IMR-90 (cell line): ENCODE measurements around the gene IFNA17. TPM values are rescaled to one million over a fixed set of nuclear protein-coding genes. Genes with fewer than 3 reads are reported as not detected.

ENCODE experiments used
- ATAC-seq: fragments of 200-7000 bp; cut with Tn5 transposase; 2 replicates; pipeline ENCODE4 v1.9.1; 2020; ENCODE audit warnings: low read depth, mild to moderate bottlenecking, moderate library complexity
- BruUV-seq: library from RNA; stranded (reverse); fragments of 400-500 nt; replicated peaks from 2 replicates; lab custom pipeline; 2021; lab: Mats Ljungman, UMichigan
- CTCF ChIA-PET: fragments of 300-600 bp; formaldehyde crosslinking; extraction: SDS; loops from one replicate; lab custom pipeline; 2021; ENCODE audit warnings: antibody characterized with exemption; lab: Yijun Ruan, JAX
- POLR2A ChIA-PET: fragments of 300-600 bp; sonication (Branson Sonifier 250); formaldehyde crosslinking; loops from one replicate; lab custom pipeline; 2022; ENCODE audit warnings: antibody characterized with exemption; ENCODE audit not compliant: unreplicated experiment; lab: Charles Lee
- DNase-seq: peaks from one replicate; pipeline ENCODE4 v3.0.0; 2013
- H2AFZ ChIP-seq: replicated peaks from 2 replicates; pipeline ENCODE3; 2013; ENCODE audit warnings: low read length, mild to moderate bottlenecking; ENCODE audit not compliant: poor library complexity
- H2AK5ac ChIP-seq: 2 replicates; pipeline ENCODE4 v1.6.1; 2013; ENCODE audit warnings: low read depth, low read length, inconsistent platforms
- H2AK9ac ChIP-seq: replicated peaks from 2 replicates; pipeline ENCODE3; 2013; ENCODE audit warnings: mild to moderate bottlenecking, low read depth, low read length, moderate library complexity; ENCODE audit not compliant: poor library complexity
- H2BK120ac ChIP-seq: 2 replicates; pipeline ENCODE4 v1.6.1; 2013; ENCODE audit warnings: low read depth, low read length, inconsistent platforms
- H2BK15ac ChIP-seq: 3 replicates; pipeline ENCODE4 v1.6.1; 2013; ENCODE audit warnings: low read depth, low read length, inconsistent platforms
- H2BK20ac ChIP-seq: 2 replicates; pipeline ENCODE4 v1.6.1; 2013; ENCODE audit warnings: low read depth, mild to moderate bottlenecking, inconsistent platforms, low read length, moderate library complexity
- H2BK5ac ChIP-seq: 2 replicates; pipeline ENCODE4 v1.6.1; 2013; ENCODE audit warnings: mild to moderate bottlenecking, low read depth, low read length, inconsistent platforms; ENCODE audit not compliant: poor library complexity, severe bottlenecking
- H3K14ac ChIP-seq: replicated peaks from 2 replicates; pipeline ENCODE4 v1.6.1; 2013; ENCODE audit warnings: low read depth, low read length, inconsistent platforms
- H3K18ac ChIP-seq: 2 replicates; pipeline ENCODE4 v1.6.1; 2013; ENCODE audit warnings: low read depth, low read length, control low read depth
- H3K23ac ChIP-seq: 2 replicates; pipeline ENCODE4 v1.6.1; 2013; ENCODE audit warnings: low read depth, low read length, inconsistent platforms
- H3K27ac ChIP-seq: 2 replicates; pipeline ENCODE4 v1.5.1; 2013; ENCODE audit warnings: mild to moderate bottlenecking, control low read depth, low read length; ENCODE audit not compliant: insufficient read depth
- H3K27me3 ChIP-seq: 2 replicates; pipeline ENCODE4 v1.6.1; 2013; ENCODE audit warnings: low read length; ENCODE audit not compliant: control insufficient read depth, insufficient read depth
- H3K36me3 ChIP-seq: 2 replicates; pipeline ENCODE4 v1.6.1; 2013; ENCODE audit warnings: low read length, mixed read lengths; ENCODE audit not compliant: control insufficient read depth, insufficient read depth
- H3K4ac ChIP-seq: 2 replicates; pipeline ENCODE4 v1.6.1; 2013; ENCODE audit warnings: low read depth, low read length, inconsistent platforms
- H3K4me1 ChIP-seq: 2 replicates; pipeline ENCODE4 v1.6.1; 2013; ENCODE audit warnings: low read length, mixed read lengths; ENCODE audit not compliant: control insufficient read depth, insufficient read depth
- H3K4me2 ChIP-seq: 2 replicates; pipeline ENCODE4 v1.6.1; 2013; ENCODE audit warnings: low read depth, mild to moderate bottlenecking, control low read depth, low read length, moderate library complexity
- H3K4me3 ChIP-seq: 2 replicates; pipeline ENCODE4 v1.5.1; 2013; ENCODE audit warnings: low read depth, mild to moderate bottlenecking, control low read depth, low read length, moderate library complexity; ENCODE audit not compliant: insufficient read depth
- H3K56ac ChIP-seq: 2 replicates; pipeline ENCODE4 v1.6.1; 2013; ENCODE audit warnings: low read length, inconsistent platforms; ENCODE audit not compliant: insufficient read depth; ENCODE audit errors: extremely low read depth
- H3K79me1 ChIP-seq, 2 experiments: 2 replicates each; pipeline ENCODE4 v1.6.1; 2013; ENCODE audit warnings: low read length in 2 of 2, inconsistent platforms in 1 of 2, low read depth in 1 of 2
- H3K9ac ChIP-seq: 2 replicates; pipeline ENCODE4 v1.6.1; 2013; ENCODE audit warnings: low read depth, low read length, control low read depth
- H3K9me1 ChIP-seq: 2 replicates; pipeline ENCODE4 v1.6.1; 2013; ENCODE audit warnings: low read length, inconsistent platforms; ENCODE audit not compliant: insufficient read depth
- H3K9me3 ChIP-seq: 2 replicates; pipeline ENCODE4 v1.6.1; 2013; ENCODE audit warnings: low read length; ENCODE audit not compliant: control insufficient read depth, insufficient read depth
- H4K20me1 ChIP-seq: 2 replicates; pipeline ENCODE4 v1.6.1; 2013; ENCODE audit warnings: low read length, inconsistent platforms; ENCODE audit not compliant: insufficient read depth
- H4K5ac ChIP-seq: 2 replicates; pipeline ENCODE4 v1.6.1; 2013; ENCODE audit warnings: mild to moderate bottlenecking, low read depth, low read length, control low read depth
- H4K8ac ChIP-seq, 2 experiments: 2 replicates each; pipeline ENCODE4 v1.6.1; 2013; ENCODE audit warnings: low read depth in 2 of 2, low read length in 2 of 2, control low read depth in 1 of 2, inconsistent platforms in 1 of 2
- H4K91ac ChIP-seq: 2 replicates; pipeline ENCODE4 v1.6.1; 2013; ENCODE audit warnings: low read depth, low read length, inconsistent platforms; ENCODE audit not compliant: insufficient read depth
- BHLHE40 ChIP-seq: fragments of 150-350 bp; IDR thresholded peaks from 2 replicates; pipeline ENCODE4 v1.6.1; 2016; ENCODE audit warnings: mild to moderate bottlenecking, low read depth, low read length
- CEBPB ChIP-seq: IDR thresholded peaks from 2 replicates; pipeline ENCODE4 v1.6.1; 2012; ENCODE audit warnings: low read depth, low read length, improper control_type of control experiment
- CHD1 ChIP-seq: IDR thresholded peaks from 2 replicates; pipeline ENCODE4 v1.6.1; 2012; ENCODE audit warnings: low read depth, low read length, improper control_type of control experiment
- CTCF ChIP-seq: conservative IDR thresholded peaks from 2 replicates; pipeline ENCODE4 v1.5.1; 2012; ENCODE audit warnings: mild to moderate bottlenecking, low read depth, low read length, improper control_type of control experiment
- MAZ ChIP-seq: IDR thresholded peaks from 2 replicates; pipeline ENCODE4 v1.6.1; 2012; ENCODE audit warnings: low read depth, mild to moderate bottlenecking, low read length, improper control_type of control experiment, moderate library complexity, borderline replicate concordance
- NFE2L2 ChIP-seq: fragments of 150-350 bp; IDR thresholded peaks from 2 replicates; pipeline ENCODE4 v1.6.1; 2016; ENCODE audit warnings: low read depth, mild to moderate bottlenecking, low read length
- RAD21 ChIP-seq: IDR thresholded peaks from 2 replicates; pipeline ENCODE4 v1.6.1; 2012; ENCODE audit warnings: low read length, improper control_type of control experiment
- RCOR1 ChIP-seq: IDR thresholded peaks from 2 replicates; pipeline ENCODE4 v1.6.1; 2012; ENCODE audit warnings: mild to moderate bottlenecking, low read length, improper control_type of control experiment; ENCODE audit not compliant: insufficient replicate concordance
- WGBS, 2 experiments: methylation state at CpG; one replicate each; pipeline versions ENCODE4 v1.1.5 to v1.1.7; 2013; ENCODE audit warnings: missing lambda C conversion rate in 2 of 2; ENCODE audit not compliant: insufficient read length in 1 of 2; ENCODE audit errors: extremely low coverage in 2 of 2; 5-methylcytosine and 5-hydroxymethylcytosine counted together
- dilution Hi-C: fragments of 300-500 bp; cut with HindIII; formaldehyde crosslinking; loops from one replicate; pipeline ENCODE4 v1.14.3; 2018; ENCODE audit warnings: low sequenced_read_pairs; ENCODE audit not compliant: unreplicated experiment
- in situ Hi-C: fragments of 300-500 bp; cut with MboI; formaldehyde crosslinking; loops from 3 replicates; pipeline ENCODE4 v1.14.3; 2019; ENCODE audit warnings: low sequenced_read_pairs, inconsistent platforms, mixed read lengths
- intact Hi-C: fragments of 100-400 bp; cut with micrococcal nuclease; formaldehyde crosslinking; loops from 2 replicates; pipeline ENCODE4 v1.10.0; 2022
- polyA plus RNA-seq, 3 experiments: library from polyadenylated mRNA; depleted of rRNA; stranded (reverse); fragments of >200 nt; gene quantifications; 2 replicates each; pipeline ENCODE4 v1.2.3, GENCODE V29; 2012; ENCODE audit warnings: low replicate concordance in 1 of 3
- total RNA-seq: library from RNA; depleted of rRNA; stranded (reverse); fragments of >200 nt; gene quantifications from 2 replicates; pipeline ENCODE4 v1.2.3, GENCODE V29; 2012
- TF ChIP-seq, protein P1 (sequence below): fragments of 150-350 bp; IDR thresholded peaks from 2 replicates; pipeline ENCODE4 v1.6.1; 2016; ENCODE audit warnings: low read depth, mild to moderate bottlenecking, low read length, moderate library complexity, borderline replicate concordance

The IFNA17 gene
- total and polyA plus RNA-seq, 2 of the 4 experiments (the other 2 are of a cell fraction): not detected

DNA sequence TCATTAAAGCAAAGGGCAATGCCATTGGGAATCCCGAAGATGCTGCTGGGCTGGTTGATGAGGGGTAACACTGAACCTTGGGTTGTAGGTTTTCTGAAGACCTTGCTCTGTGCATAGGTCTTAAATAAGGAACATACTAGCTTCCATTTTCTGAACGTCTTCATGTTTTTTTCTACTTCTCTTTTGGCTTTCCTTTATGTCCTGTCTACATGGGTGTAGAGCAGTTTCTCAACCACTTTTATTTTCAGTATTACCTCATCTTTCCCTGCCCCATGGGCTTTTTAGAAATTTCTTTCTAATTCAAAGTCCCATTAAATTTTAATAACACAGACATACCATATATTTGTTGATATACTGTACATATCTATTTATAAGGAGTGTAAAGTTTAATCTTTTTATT is 11.9 kb upstream of the IFNA17 start, which contains the start of gene IFNA14:
Gene IFNA14, minus strand, starts transcription at position 95 of the 400 bp plus-strand sequence. Its CDS starts 70 bp downstream, at position 25.
- H3K14ac ChIP-seq: no peak within 1 kb of the TSS
- no peak within 1 kb of the TSS for H4K91ac ChIP-seq
- no peak within 1 kb of the TSS for H2AFZ ChIP-seq
- H3K79me1 ChIP-seq: no peaks in the 10 kb centered on the region
- DNase-seq (no peak), ATAC-seq (no peak)
- no CpG with 5 or more reads among the region's 2 CpGs for WGBS, 2 experiments
- no peak within 1 kb of the TSS for H2BK15ac ChIP-seq
- no peak within 1 kb of the TSS for H3K4me3 ChIP-seq
- no peak within 1 kb of the TSS for H2BK120ac ChIP-seq
- no peak within 1 kb of the TSS for H3K18ac ChIP-seq
- TF ChIP-seq NFE2L2 (no peak), BHLHE40 (no peak), RAD21 (no peak), CHD1 (no peak), CEBPB (no peak), RCOR1 (no peak), CTCF (no peak), MAZ (no peak)
- TF ChIP-seq, protein P1, sequence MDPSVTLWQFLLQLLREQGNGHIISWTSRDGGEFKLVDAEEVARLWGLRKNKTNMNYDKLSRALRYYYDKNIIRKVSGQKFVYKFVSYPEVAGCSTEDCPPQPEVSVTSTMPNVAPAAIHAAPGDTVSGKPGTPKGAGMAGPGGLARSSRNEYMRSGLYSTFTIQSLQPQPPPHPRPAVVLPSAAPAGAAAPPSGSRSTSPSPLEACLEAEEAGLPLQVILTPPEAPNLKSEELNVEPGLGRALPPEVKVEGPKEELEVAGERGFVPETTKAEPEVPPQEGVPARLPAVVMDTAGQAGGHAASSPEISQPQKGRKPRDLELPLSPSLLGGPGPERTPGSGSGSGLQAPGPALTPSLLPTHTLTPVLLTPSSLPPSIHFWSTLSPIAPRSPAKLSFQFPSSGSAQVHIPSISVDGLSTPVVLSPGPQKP: no peak
- H4K8ac ChIP-seq: no peak within 1 kb of the TSS
- BruUV-seq: no TSS peak
- H3K56ac ChIP-seq: no peak within 1 kb of the TSS
- H4K5ac ChIP-seq: no peak within 1 kb of the TSS
- intact Hi-C loops (loop anchor here (5.0 kb wide), 1 partner anchor 212 kb away; no protein-coding TSS in a partner anchor), dilution Hi-C loops (no loop called here), in situ Hi-C loops (no loop called here)
- H2BK5ac ChIP-seq: no peak within 1 kb of the TSS
- no peaks in the 10 kb centered on the region for H3K4me1 ChIP-seq
- H3K27ac ChIP-seq: no peak within 1 kb of the TSS
- no peak within 1 kb of the TSS for H3K9ac ChIP-seq
- no peak within 1 kb of the TSS for H3K23ac ChIP-seq
- H3K4ac ChIP-seq: no peak within 1 kb of the TSS
- H4K20me1 ChIP-seq: no peaks in the 10 kb centered on the region
- H2AK9ac ChIP-seq: no peak within 1 kb of the TSS
- no peaks in the 10 kb centered on the region for H3K36me3 ChIP-seq
- no peak within 1 kb of the TSS for H3K4me2 ChIP-seq
- H3K27me3 ChIP-seq: no peaks in the 10 kb centered on the region; the same call in 1 of the 2 replicates
- H3K9me3 ChIP-seq: no peaks in the 10 kb centered on the region
- ChIA-PET POLR2A (no interaction called here), CTCF (no interaction called here)
- no peaks in the 10 kb centered on the region for H3K9me1 ChIP-seq
- H2BK20ac ChIP-seq: no peak within 1 kb of the TSS
- H2AK5ac ChIP-seq: no peak within 1 kb of the TSS
